Stomach (tissue), 9 donors: ENCODE measurements around the gene RPS28. TPM values are rescaled to one million over a fixed set of nuclear protein-coding genes. Genes with fewer than 3 reads are reported as not detected.

Source experiments
- DNase-seq, 2 donors: peaks; one replicate each; pipeline versions ENCODE4 v3.0.0 to v3.0.0-alpha.2; 2013 to 2019
- H3K27ac ChIP-seq, 5 donors: fragments of 200-600 bp in 4 of 5; sonication (generic) in 4 of 5; one replicate each; pipeline ENCODE4 v1.5.1; 2013 to 2019; ENCODE audit warnings: mild to moderate bottlenecking in 1 of 5, moderate library complexity in 1 of 5
- H3K27me3 ChIP-seq, 3 donors: fragments of 200-600 bp; sonication (generic); one replicate each; pipeline ENCODE4 v1.5.1; 2017 to 2019; ENCODE audit warnings: mixed run types in 1 of 3
- H3K36me3 ChIP-seq, 4 donors: fragments of 200-600 bp; sonication (generic); 1 replicate in 3 of 4; 2 replicates in 1 of 4; pipeline ENCODE4 v1.5.1; 2016 to 2019
- H3K4me1 ChIP-seq, 4 donors: fragments of 200-600 bp; sonication (generic); one replicate each; pipeline ENCODE4 v1.5.1; 2016 to 2019
- H3K4me3 ChIP-seq, 4 donors: fragments of 200-600 bp; sonication (generic) in 3 of 4; one replicate each; pipeline ENCODE4 v1.5.1; 2016 to 2019; ENCODE audit warnings: mild to moderate bottlenecking in 1 of 4
- H3K9me3 ChIP-seq, 4 donors: fragments of 200-600 bp; sonication (generic); one replicate each; pipeline ENCODE4 v1.5.1; 2016 to 2019
- EP300 ChIP-seq: sonication (generic); formaldehyde crosslinking; IDR thresholded peaks from one replicate; pipeline ENCODE4 v1.6.1; 2017; ENCODE audit warnings: antibody characterized with exemption
- POLR2A ChIP-seq, 4 donors: fragments of 450-650 bp; IDR thresholded peaks; one replicate each; pipeline ENCODE4 v1.6.1; 2016; ENCODE audit warnings: antibody characterized with exemption in 4 of 4, control low read depth in 2 of 4, mild to moderate bottlenecking in 1 of 4, moderate library complexity in 1 of 4
- POLR2AphosphoS5 ChIP-seq, 3 donors: sonication (generic); formaldehyde crosslinking; IDR thresholded peaks; one replicate each; pipeline ENCODE4 v1.6.1; 2016; ENCODE audit warnings: antibody characterized with exemption in 3 of 3
- WGBS, 5 donors: extraction: QIAGEN DNeasy Blood & Tissue Kit in 3 of 5; methylation state at CpG; one replicate each; pipeline versions ENCODE4 v1.1.5 to v1.1.7; 2013 to 2018; 5-methylcytosine and 5-hydroxymethylcytosine counted together
- intact Hi-C: fragments of 100-400 bp; cut with DNase I; formaldehyde crosslinking; loops from one replicate; pipeline ENCODE4 v1.15.1; 2023; ENCODE audit warnings: low total_unique reads
- polyA plus RNA-seq, 3 donors: library from polyadenylated mRNA; stranded (reverse); fragments of 200-250 nt; gene quantifications; one replicate each; pipeline ENCODE4 v1.2.3, GENCODE V29; 2013
- total RNA-seq, 5 donors: library from RNA; depleted of rRNA; stranded (reverse); fragments of >200 nt; gene quantifications; one replicate each; pipeline versions ENCODE4 v1.1.0 to v1.2.3, GENCODE V29; 2014 to 2016
- TF ChIP-seq, protein P1 (sequence below), 7 experiments: fragments of 450-650 bp in 4 of 7; fragments of 200-600 bp in 3 of 7; sonication (generic) in 3 of 7; IDR thresholded peaks; one replicate each; pipeline ENCODE4 v1.5.1; 2016 to 2019; ENCODE audit warnings: antibody characterized with exemption in 7 of 7, control low read depth in 2 of 7, mild to moderate bottlenecking in 1 of 7
- donor health status: healthy with polysubstance abuse.
- donor health status: Bipolar disorder and iron deficiency.
- donor health status: healthy.

Gene RPS28
- total and polyA plus RNA-seq, 8 donors: 335 to 2,088 (median 820) TPM

DNA sequence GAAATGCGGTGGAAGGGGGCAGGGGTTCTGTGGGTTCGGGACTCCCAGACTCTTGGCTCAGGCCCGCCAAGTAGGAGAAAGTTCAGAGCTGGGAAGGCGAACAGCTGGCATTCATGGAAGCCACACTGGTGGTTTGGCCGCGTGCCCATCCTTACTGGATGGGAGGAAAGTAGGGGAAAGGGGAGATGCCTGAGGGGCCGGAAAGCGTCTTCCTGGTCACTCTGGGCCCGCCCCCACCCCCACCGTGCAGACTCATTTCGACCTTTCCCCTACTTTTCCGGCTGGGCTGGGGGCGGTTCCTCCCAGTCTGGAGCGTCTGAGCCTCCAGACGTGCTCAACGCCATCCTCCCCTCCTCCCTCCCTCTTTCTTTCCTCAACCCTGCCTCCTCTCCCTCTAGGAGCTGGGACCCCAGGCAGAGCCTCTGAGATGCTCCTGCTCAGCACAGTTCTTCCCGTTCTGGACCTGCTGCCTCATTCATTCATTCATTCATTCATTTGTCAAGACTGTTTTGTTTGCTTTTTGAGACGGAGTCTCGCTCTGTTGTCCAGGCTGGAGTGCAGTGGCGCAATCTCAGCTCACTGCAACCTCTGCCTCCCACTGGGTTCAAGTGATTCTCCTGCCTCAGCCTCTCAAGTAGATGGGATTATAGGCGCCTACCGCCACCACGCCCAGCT lies 46.2 kb downstream of the RPS28 start:
- intact Hi-C loops: no loop called here
- Histone ChIP-seq H3K9me3 (no peaks in the 10 kb centered on the region), H3K27me3 (peaks cover 0 to 28% (median 0%) of the 10 kb centered on the region in 3 donors), H3K36me3 (peaks cover 0 to 28% (median 20%) of the 10 kb centered on the region in 4 donors), H3K27ac (peak overlapping the region in 4 of 5 donors; percentile 66 to 91 (median 78)), H3K4me1 (peaks cover 66 to 91% (median 82%) of the 10 kb centered on the region in 4 donors), H3K4me3 (peak overlapping the region; percentile 1 to 76 (median 25))
- WGBS, 5 donors: 16 to 21% (median 19%) methylated on average over 19 to 23 of the region's 23 CpGs
- TF ChIP-seq, protein P1, sequence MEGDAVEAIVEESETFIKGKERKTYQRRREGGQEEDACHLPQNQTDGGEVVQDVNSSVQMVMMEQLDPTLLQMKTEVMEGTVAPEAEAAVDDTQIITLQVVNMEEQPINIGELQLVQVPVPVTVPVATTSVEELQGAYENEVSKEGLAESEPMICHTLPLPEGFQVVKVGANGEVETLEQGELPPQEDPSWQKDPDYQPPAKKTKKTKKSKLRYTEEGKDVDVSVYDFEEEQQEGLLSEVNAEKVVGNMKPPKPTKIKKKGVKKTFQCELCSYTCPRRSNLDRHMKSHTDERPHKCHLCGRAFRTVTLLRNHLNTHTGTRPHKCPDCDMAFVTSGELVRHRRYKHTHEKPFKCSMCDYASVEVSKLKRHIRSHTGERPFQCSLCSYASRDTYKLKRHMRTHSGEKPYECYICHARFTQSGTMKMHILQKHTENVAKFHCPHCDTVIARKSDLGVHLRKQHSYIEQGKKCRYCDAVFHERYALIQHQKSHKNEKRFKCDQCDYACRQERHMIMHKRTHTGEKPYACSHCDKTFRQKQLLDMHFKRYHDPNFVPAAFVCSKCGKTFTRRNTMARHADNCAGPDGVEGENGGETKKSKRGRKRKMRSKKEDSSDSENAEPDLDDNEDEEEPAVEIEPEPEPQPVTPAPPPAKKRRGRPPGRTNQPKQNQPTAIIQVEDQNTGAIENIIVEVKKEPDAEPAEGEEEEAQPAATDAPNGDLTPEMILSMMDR (IDR thresholded peaks at IDR 0.05): no peak
- TF ChIP-seq POLR2AphosphoS5 (IDR thresholded peaks at IDR 0.05): peak; percentile 22 to 81 (median 78)
- peak; percentile 95 to 96 for DNase-seq

DNA sequence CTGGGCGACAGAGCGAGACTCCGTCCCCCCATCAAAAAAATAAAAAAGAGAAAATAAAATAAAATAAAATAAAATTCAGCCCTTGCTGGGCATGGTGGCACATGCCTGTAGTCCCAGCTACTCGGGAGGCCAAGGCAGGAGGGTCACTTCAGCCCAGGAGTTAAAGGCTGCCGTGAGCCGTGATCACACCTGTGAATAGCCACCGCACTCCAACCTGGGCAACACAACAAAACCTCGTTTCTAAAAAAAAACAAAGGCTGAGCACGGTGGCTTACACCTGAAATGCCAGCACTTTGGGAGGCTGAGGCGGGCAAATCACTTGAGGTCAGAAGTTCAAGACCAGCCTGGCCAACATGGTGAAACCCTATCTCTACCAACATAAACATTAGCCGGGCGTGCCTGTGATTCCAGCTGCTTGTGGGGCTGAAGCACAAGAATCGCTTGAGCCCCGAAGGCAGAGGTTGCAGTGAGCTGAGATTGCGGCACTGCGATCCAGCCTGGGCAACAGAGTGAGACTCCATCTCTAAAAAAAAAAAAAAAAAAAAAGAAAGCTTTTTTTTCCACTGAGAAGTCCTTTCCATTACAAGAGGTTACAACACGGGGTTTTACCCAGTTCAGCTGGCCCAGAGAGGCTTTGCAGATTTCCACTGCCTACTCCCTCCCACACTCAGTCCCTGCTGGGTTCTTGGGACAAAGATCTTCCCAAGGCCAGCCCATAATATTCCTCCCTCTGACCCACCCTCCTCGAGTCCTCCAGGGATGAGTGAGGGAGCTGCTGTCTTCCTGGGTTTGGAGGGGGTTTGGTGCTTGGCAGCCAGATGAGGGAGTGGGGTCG lies 49.1 kb downstream of the RPS28 start:
- no peak for TF ChIP-seq EP300
- H3K9me3 ChIP-seq: no peaks in the 10 kb centered on the region
- H3K27ac ChIP-seq: peak overlapping the region in 4 of 5 donors; percentile 8 to 76 (median 62)
- peak overlapping the region in 1 of 4 donors; percentile 8 for H3K4me3 ChIP-seq
- peaks cover 0 to 8% (median 0%) of the 10 kb centered on the region in 3 donors for H3K27me3 ChIP-seq
- intact Hi-C loops: no loop called here
- WGBS, 5 donors: 55 to 71% (median 64%) methylated on average over 19 of the region's 19 CpGs
- DNase-seq: no peak
- H3K36me3 ChIP-seq: peaks cover 0 to 52% (median 37%) of the 10 kb centered on the region in 4 donors
- H3K4me1 ChIP-seq: peaks cover 42 to 73% (median 65%) of the 10 kb centered on the region in 4 donors

DNA sequence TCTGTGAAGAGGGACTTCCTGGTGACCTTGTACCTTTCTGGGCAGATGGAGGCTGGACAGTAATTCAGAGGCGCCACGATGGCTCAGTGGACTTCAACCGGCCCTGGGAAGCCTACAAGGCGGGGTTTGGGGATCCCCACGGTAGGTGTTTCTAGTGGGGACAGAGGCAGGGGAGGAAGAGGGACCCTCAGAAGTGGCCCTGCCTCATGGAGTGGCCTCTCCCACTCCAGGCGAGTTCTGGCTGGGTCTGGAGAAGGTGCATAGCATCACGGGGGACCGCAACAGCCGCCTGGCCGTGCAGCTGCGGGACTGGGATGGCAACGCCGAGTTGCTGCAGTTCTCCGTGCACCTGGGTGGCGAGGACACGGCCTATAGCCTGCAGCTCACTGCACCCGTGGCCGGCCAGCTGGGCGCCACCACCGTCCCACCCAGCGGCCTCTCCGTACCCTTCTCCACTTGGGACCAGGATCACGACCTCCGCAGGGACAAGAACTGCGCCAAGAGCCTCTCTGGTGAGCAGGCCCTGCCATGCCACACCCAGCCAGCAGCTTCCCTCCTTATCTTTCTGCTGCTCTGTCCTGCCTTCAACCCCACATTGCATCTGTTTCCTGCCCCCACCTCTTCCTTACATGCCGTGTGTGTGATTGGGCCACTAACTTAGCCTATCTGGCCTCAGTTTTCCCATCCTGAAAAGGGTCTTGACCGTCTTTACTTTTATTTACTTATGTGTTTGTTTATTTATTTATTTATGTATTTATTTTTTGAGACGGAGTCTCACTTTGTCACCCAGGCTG lies 49.9 kb downstream of the RPS28 start:
- intact Hi-C loops: no loop called here
- Histone ChIP-seq H3K4me1 (peaks cover 38 to 65% (median 58%) of the 10 kb centered on the region in 4 donors), H3K27me3 (peaks cover 0 to 1% (median 0%) of the 10 kb centered on the region in 3 donors), H3K9me3 (no peaks in the 10 kb centered on the region), H3K36me3 (peaks cover 0 to 60% (median 40%) of the 10 kb centered on the region in 4 donors), H3K27ac (peak overlapping the region; percentile 1 to 76 (median 55)), H3K4me3 (peak overlapping the region in 1 of 4 donors; percentile 8)
- WGBS, 5 donors: 51 to 78% (median 66%) methylated on average over 21 to 28 of the region's 28 CpGs
- DNase-seq: peak in 1 of 2 donors; percentile 55
- TF ChIP-seq EP300: no peak
- TF ChIP-seq, protein P1 (IDR thresholded peaks at IDR 0.05): no peak
- no peak for TF ChIP-seq POLR2A (IDR thresholded peaks at IDR 0.05)
- no peak for TF ChIP-seq POLR2AphosphoS5 (IDR thresholded peaks at IDR 0.05)

Other genes with a start within 250 kb of the RPS28 start
- gene FBN3, start 171.9 kb upstream of the RPS28 start, total RNA-seq: under 1 TPM in 1 of 5 donors, not detected in 4; 0.55 TPM
- gene FBN3, start 171.9 kb upstream of the RPS28 start, polyA plus RNA-seq: under 1 TPM in 1 of 3 donors, not detected in 2; 0.08 TPM
- 100 to 1,000 TPM in 1 of 5 donors, 10 to 100 TPM in 3, 1 to 10 TPM in 1; 1.7 to 124 (median 39.0) TPM for gene CERS4, start 112.1 kb upstream of the RPS28 start, total RNA-seq
- 10 to 100 TPM; 23.1 to 44.9 (median 30.4) TPM for gene CERS4, start 112.1 kb upstream of the RPS28 start, polyA plus RNA-seq
- gene CD320, start 13.1 kb upstream of the RPS28 start, total RNA-seq: 100 to 1,000 TPM in 1 of 5 donors, 10 to 100 TPM in 4; 13.0 to 108 (median 19.1) TPM
- gene CD320, start 13.1 kb upstream of the RPS28 start, polyA plus RNA-seq: 10 to 100 TPM; 24.7 to 32.1 (median 27.0) TPM
- gene NDUFA7, start 121 bp upstream of the RPS28 start, total RNA-seq: 10 to 100 TPM in 2 of 5 donors, 1 to 10 TPM in 3; 3.6 to 13.8 (median 9.6) TPM
- gene NDUFA7, start 121 bp upstream of the RPS28 start, polyA plus RNA-seq: 100 to 1,000 TPM; 127 to 171 (median 150) TPM
- gene KANK3, start 21.8 kb downstream of the RPS28 start, total RNA-seq: 10 to 100 TPM in 2 of 5 donors, 1 to 10 TPM in 2, not detected in 1; 4.4 to 72.4 (median 8.8) TPM
- 10 to 100 TPM in 1 of 3 donors, 1 to 10 TPM in 2; 4.8 to 10.7 (median 7.1) TPM for gene KANK3, start 21.8 kb downstream of the RPS28 start, polyA plus RNA-seq
- 100 to 1,000 TPM in 1 of 5 donors, 10 to 100 TPM in 2, 1 to 10 TPM in 2; 4.8 to 276 (median 19.8) TPM for gene ANGPTL4, start 42.7 kb downstream of the RPS28 start, total RNA-seq
- gene ANGPTL4, start 42.7 kb downstream of the RPS28 start, polyA plus RNA-seq: 10 to 100 TPM in 2 of 3 donors, 1 to 10 TPM in 1; 4.1 to 62.9 (median 22.9) TPM
- gene RAB11B, start 68.9 kb downstream of the RPS28 start, total RNA-seq: 100 to 1,000 TPM in 2 of 5 donors, 10 to 100 TPM in 3; 47.7 to 108 (median 79.9) TPM
- gene RAB11B, start 68.9 kb downstream of the RPS28 start, polyA plus RNA-seq: 100 to 1,000 TPM in 1 of 3 donors, 10 to 100 TPM in 2; 57.5 to 116 (median 78.8) TPM
- gene MARCHF2, start 91.8 kb downstream of the RPS28 start, total RNA-seq: 10 to 100 TPM; 24.3 to 98.2 (median 33.4) TPM
- gene MARCHF2, start 91.8 kb downstream of the RPS28 start, polyA plus RNA-seq: 10 to 100 TPM; 23.5 to 43.4 (median 38.2) TPM
- 100 to 1,000 TPM in 3 of 5 donors, 10 to 100 TPM in 2; 54.3 to 664 (median 107) TPM for gene HNRNPM, start 123.5 kb downstream of the RPS28 start, total RNA-seq
- gene HNRNPM, start 123.5 kb downstream of the RPS28 start, polyA plus RNA-seq: 100 to 1,000 TPM in 1 of 3 donors, 10 to 100 TPM in 2; 87.3 to 110 (median 90.0) TPM
- 1 to 10 TPM in 1 of 5 donors, under 1 TPM in 1, not detected in 3; 0.37 to 1.2 TPM for gene PRAM1, start 181.1 kb downstream of the RPS28 start, total RNA-seq
- 1 to 10 TPM in 1 of 3 donors, under 1 TPM in 1, not detected in 1; 0.81 to 1.4 TPM for gene PRAM1, start 181.1 kb downstream of the RPS28 start, polyA plus RNA-seq
- gene ZNF414, start 192.7 kb downstream of the RPS28 start, total RNA-seq: 10 to 100 TPM in 3 of 5 donors, 1 to 10 TPM in 2; 1.8 to 28.4 (median 16.5) TPM
- gene ZNF414, start 192.7 kb downstream of the RPS28 start, polyA plus RNA-seq: 10 to 100 TPM; 19.9 to 32.7 (median 26.9) TPM